Heart right ventricle (tissue), 16 donors: Measurements from ENCODE around the gene C12orf43. TPM values are rescaled to one million over a fixed set of nuclear protein-coding genes. Genes with fewer than 3 reads are reported as not detected.

Experiments used
- ATAC-seq, 8 donors: fragments of 200-7000 bp; cut with Tn5 transposase; one replicate each; pipeline ENCODE4 v1.9.1; 2020; ENCODE audit warnings: mild to moderate bottlenecking in 8 of 8, moderate library complexity in 8 of 8, moderate number of reproducible peaks in 1 of 8
- DNase-seq, 2 donors: peaks; one replicate each; pipeline ENCODE4 v3.0.0-alpha.2; 2020
- H3K27ac ChIP-seq, 10 donors: fragments of 200-600 bp; sonication (generic) in 2 of 10; one replicate each; pipeline versions ENCODE4 v1.5.0 to v1.8.0; 2020 to 2022; ENCODE audit warnings: mild to moderate bottlenecking in 3 of 10
- H3K27me3 ChIP-seq, 7 donors: fragments of 200-600 bp; one replicate each; pipeline ENCODE4 v1.8.0; 2021 to 2022; ENCODE audit warnings: mild to moderate bottlenecking in 2 of 7
- H3K36me3 ChIP-seq, 9 donors: fragments of 200-600 bp; sonication (generic) in 1 of 9; one replicate each; pipeline versions ENCODE4 v1.5.0 to v1.8.0; 2020 to 2022; ENCODE audit warnings: mild to moderate bottlenecking in 2 of 9
- H3K4me1 ChIP-seq, 9 donors: fragments of 200-600 bp; sonication (generic) in 1 of 9; one replicate each; pipeline versions ENCODE4 v1.5.0 to v1.8.0; 2020 to 2022; ENCODE audit warnings: mild to moderate bottlenecking in 4 of 9
- H3K4me3 ChIP-seq, 10 donors: fragments of 200-600 bp; sonication (generic) in 2 of 10; one replicate each; pipeline versions ENCODE4 v1.5.0 to v1.8.0; 2020 to 2022; ENCODE audit warnings: mild to moderate bottlenecking in 7 of 10, moderate library complexity in 2 of 10
- H3K9me3 ChIP-seq, 11 donors: fragments of 200-600 bp in 10 of 11; sonication (generic) in 2 of 11; one replicate each; pipeline versions ENCODE4 v1.5.0 to v1.8.0; 2013 to 2022; ENCODE audit warnings: mild to moderate bottlenecking in 2 of 11, control low read depth in 1 of 11, moderate library complexity in 1 of 11
- CTCF ChIP-seq, 9 donors: fragments of 200-600 bp; sonication (generic) in 2 of 9; IDR thresholded peaks; one replicate each; pipeline versions ENCODE4 v1.5.0 to v1.8.0; 2021 to 2022; ENCODE audit warnings: antibody characterized with exemption in 9 of 9, mild to moderate bottlenecking in 5 of 9, moderate library complexity in 1 of 9
- whole genome bisulfite sequencing, 2 donors: extraction: QIAGEN DNeasy Blood & Tissue Kit; methylation state at CpG; one replicate each; pipeline ENCODE4 v1.1.7; 2013; ENCODE audit warnings: inconsistent platforms in 1 of 2; 5-methylcytosine and 5-hydroxymethylcytosine counted together
- intact Hi-C, 10 donors: fragments of 100-400 bp; cut with DNase I; formaldehyde crosslinking; loops; one replicate each; pipeline versions ENCODE4 v1.11.1 to v1.14.2; 2022
- polyA plus RNA-seq, 2 donors: library from polyadenylated mRNA; stranded (reverse); fragments of 200-250 nt; gene quantifications; one replicate each; pipeline ENCODE4 v1.2.3, GENCODE V29; 2013
- total RNA-seq, 10 donors: library from RNA; stranded (reverse); fragmentation: NEBNext Ultra II Directional in 3 of 10; extraction: Animal tissue kit (Norgen Biotek cat#: 25700) in 3 of 10; gene quantifications; one replicate each; pipeline versions ENCODE4 v1.2.1 to v1.2.4, GENCODE V29; 2021 to 2023
- donor health status: Arrhythmogenic right ventricular cardiomyopathy.
- donor health status: ischemic (EF 13 %, LVEDD 7.1; RV severe dilation, severe dysfunction).
- donor health status: healthy with polysubstance abuse.
- donor health status: DM: no; HTN: yes; CAD: no.
- donor health status: DM: no; HTN: no; CAD: no.
- donor health status: ischemic (EF 25% LVEDD 6.9; RV normal size, moderate dysfunction).
- donor health status: ischemic (EF 25% LVEDD 5.7; RV mildly dilated, moderate dysfunction).
- donor health status: healthy.
- donor health status: DM: yes; HTN: yes; CAD: no.
- donor health status: Ischemic cardiomyopathy.
- donor health status: ischemic (EF 35%, LVEDD 5.7; RV mildly dilated, moderate dysfunction).
- donor health status: nonischemic (EF 11% LVEDD 7.7; RV severe dilation, severe dysfunction).
- donor health status: DM: yes; HTN: yes; CAD: no.
- donor health status: PGD.
- donor health status: ischemic (EF 29% LVEDD 5.4; RV normal size, mild dysfunction).
- donor health status: nonischemic (EF 23%, LVEDD 6.1; RV moderate dilation, normal function).

Gene C12orf43
- total and polyA plus RNA-seq, 12 donors: 5.7 to 11.4 (median 8.5) TPM

DNA sequence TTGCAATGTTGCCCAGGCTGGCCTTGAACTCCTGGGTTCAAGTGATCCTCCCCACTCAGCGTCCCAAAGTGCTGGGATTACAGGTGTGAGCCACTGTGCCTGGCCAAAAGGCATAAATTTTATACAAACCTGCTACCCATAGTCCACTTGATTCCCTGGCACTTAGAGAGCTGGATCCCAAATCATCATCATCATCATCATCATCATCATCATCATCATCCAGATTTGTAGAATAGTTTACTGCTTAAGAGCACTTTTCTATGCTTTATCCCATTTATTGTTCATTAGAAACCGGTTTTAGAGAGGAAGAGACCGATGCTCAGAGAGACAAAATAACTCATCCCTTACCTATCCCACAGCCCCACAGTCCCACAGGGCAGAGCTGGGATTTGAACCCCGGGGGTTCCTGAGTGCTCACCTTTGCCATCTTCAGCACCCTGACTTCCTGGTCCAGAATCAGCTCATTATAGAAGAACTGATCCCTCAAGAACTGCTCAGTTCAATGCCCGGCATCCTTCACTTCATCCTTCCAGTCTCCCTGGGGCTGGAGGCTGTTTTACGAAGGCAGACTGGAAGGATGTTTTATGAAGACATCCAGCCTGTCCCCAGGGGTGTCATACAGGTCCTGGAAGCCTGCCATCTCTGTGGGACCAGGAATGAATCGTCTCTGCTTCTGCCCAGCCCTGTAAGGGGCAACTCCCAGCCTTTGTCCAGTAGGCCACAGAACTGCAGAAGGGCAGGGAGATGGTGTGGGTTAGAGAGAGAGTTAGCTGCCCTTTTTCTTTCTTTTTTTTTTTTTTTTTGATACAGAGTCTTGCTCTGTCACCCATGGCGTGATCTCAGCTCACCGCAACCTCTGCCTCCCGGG, 43.0 kb upstream of the C12orf43 start:
- no peak for TF ChIP-seq CTCF (IDR thresholded peaks at IDR 0.05)
- H3K9me3 ChIP-seq: no peaks in the 10 kb centered on the region
- DNase-seq (no peak), ATAC-seq (peak in 3 of 8 donors; percentile 19 to 34 (median 21))
- peak overlapping the region in 8 of 10 donors; percentile 52 to 93 (median 74) for H3K27ac ChIP-seq
- no peaks in the 10 kb centered on the region for H3K27me3 ChIP-seq
- peaks cover 0 to 19% (median 9%) of the 10 kb centered on the region in 9 donors for H3K4me1 ChIP-seq
- no peaks in the 10 kb centered on the region for H3K36me3 ChIP-seq
- intact Hi-C loops: no loop called here
- H3K4me3 ChIP-seq: peak overlapping the region in 5 of 10 donors; percentile 38 to 51 (median 43)
- WGBS, 2 donors: 77 to 78% methylated on average over 10 of the region's 10 CpGs

DNA sequence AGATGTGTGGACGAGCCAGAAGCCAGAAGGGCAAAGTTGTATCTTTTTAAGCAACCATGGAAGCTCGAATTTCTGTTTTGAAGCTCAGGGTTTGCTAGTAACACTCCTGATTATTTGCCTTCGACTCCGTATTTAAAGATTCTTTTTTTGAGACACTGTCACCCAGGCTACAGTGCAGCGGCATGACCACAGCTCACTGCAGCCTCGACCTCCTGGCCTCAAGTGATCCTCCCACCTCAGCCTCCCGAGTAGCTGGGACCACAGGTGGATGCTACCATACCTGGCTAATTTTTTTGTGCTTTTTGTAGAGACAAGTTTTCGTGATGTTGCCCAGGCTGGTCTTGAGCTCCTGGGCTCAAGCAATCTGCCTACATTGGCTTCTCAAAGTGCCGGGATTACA, 41.5 kb upstream of the C12orf43 start:
- no peak overlapping the region for H3K27ac ChIP-seq
- H3K4me1 ChIP-seq: peaks cover 0 to 19% (median 9%) of the 10 kb centered on the region in 9 donors
- no peaks in the 10 kb centered on the region for H3K9me3 ChIP-seq
- no peak for TF ChIP-seq CTCF (IDR thresholded peaks at IDR 0.05)
- no peak for DNase-seq
- intact Hi-C loops: no loop called here
- no peaks in the 10 kb centered on the region for H3K36me3 ChIP-seq
- 65 to 66% methylated on average over 9 of the region's 9 CpGs for WGBS, 2 donors
- H3K27me3 ChIP-seq: no peaks in the 10 kb centered on the region
- no peak overlapping the region for H3K4me3 ChIP-seq
- ATAC-seq: no peak

DNA sequence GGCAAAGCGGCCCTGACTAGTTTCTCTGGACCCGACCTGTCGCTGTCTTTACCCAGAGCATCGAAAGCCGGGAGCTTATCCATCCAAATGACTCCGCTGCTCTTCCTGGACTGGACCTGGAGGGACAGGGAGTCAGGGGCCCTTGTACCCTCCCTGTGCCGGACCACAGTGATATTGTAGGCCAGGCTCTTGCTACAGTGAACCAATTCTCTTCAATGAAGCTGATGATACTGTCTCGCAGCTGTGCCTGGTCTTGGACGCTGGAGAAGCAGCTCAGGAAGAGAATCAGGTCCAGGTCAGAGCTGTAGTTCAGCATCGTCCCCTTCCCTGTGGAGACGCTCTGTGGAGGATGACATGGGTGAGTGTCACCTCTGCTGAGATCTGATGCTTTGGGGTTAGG, 37.4 kb upstream of the C12orf43 start:
- H3K4me1 ChIP-seq: peaks cover 0 to 2% (median 0%) of the 10 kb centered on the region in 9 donors
- ATAC-seq (no peak), DNase-seq (no peak)
- no peaks in the 10 kb centered on the region for H3K9me3 ChIP-seq
- no peaks in the 10 kb centered on the region for H3K36me3 ChIP-seq
- no peak overlapping the region for H3K4me3 ChIP-seq
- no peak for TF ChIP-seq CTCF (IDR thresholded peaks at IDR 0.05)
- 91 to 93% methylated on average over 11 of the region's 11 CpGs for WGBS, 2 donors
- intact Hi-C loops: no loop called here
- H3K27me3 ChIP-seq: peaks cover 0 to 3% (median 0%) of the 10 kb centered on the region in 7 donors
- no peak overlapping the region for H3K27ac ChIP-seq

GRCh38 chr12:121050725-121051124, 34.4 kb upstream of the C12orf43 start:
- intact Hi-C loops: no loop called here
- Histone ChIP-seq H3K9me3 (no peaks in the 10 kb centered on the region), H3K27ac (no peak overlapping the region), H3K4me1 (peaks cover 0 to 8% (median 0%) of the 10 kb centered on the region in 9 donors), H3K4me3 (no peak overlapping the region), H3K27me3 (peaks cover 0 to 5% (median 0%) of the 10 kb centered on the region in 7 donors), H3K36me3 (no peaks in the 10 kb centered on the region)
- DNase-seq (no peak), ATAC-seq (no peak)
- 64 to 75% methylated on average over 2 of the region's 2 CpGs for WGBS, 2 donors
- no peak for TF ChIP-seq CTCF (IDR thresholded peaks at IDR 0.05)
